Activated CD8-positive, alpha-beta T cell treated with anti-CD3 and anti-CD28 coated beads, Interleukin-2, amount 10 ng/mL, durations not matched to agents 7 days and 5 days (primary cell): ENCODE data around the gene GHR. TPM values are rescaled to one million over a fixed set of nuclear protein-coding genes. Genes with fewer than 3 reads are reported as not detected.

Experiments
- ATAC-seq: fragments of 150-1000 bp; cut with Tn5 transposase; one replicate; pipeline ENCODE4 v1.10.0; 2021; ENCODE audit warnings: moderate library complexity
- CTCF ChIA-PET: fragments of 350-600 bp; sonication (Branson Sonifier 250); formaldehyde crosslinking; loops from one replicate; lab custom pipeline; 2021; ENCODE audit warnings: antibody characterized with exemption; lab: Charles Lee
- POLR2A ChIA-PET: fragments of 350-600 bp; sonication (Branson Sonifier 250); formaldehyde crosslinking; loops from one replicate; lab custom pipeline; 2021; ENCODE audit warnings: antibody characterized with exemption; lab: Charles Lee
- DNase-seq: peaks from one replicate; pipeline ENCODE4 v3.0.0-alpha.2; 2020
- H3K27ac Mint-ChIP-seq: one replicate; pipeline ENCODE4 v1.8.0; 2021; ENCODE audit warnings: mild to moderate bottlenecking, mixed read lengths
- H3K27me3 Mint-ChIP-seq: one replicate; pipeline ENCODE4 v1.8.0; 2021; ENCODE audit warnings: low read depth, mixed read lengths
- H3K36me3 Mint-ChIP-seq: one replicate; pipeline ENCODE4 v1.8.0; 2021; ENCODE audit warnings: low read depth, mixed read lengths
- H3K4me1 Mint-ChIP-seq: one replicate; pipeline ENCODE4 v1.8.0; 2021; ENCODE audit warnings: low read depth, mixed read lengths
- H3K4me3 Mint-ChIP-seq: one replicate; pipeline ENCODE4 v1.8.0; 2021; ENCODE audit warnings: mild to moderate bottlenecking, mixed read lengths
- H3K9me3 Mint-ChIP-seq: one replicate; pipeline ENCODE4 v1.8.0; 2022; ENCODE audit warnings: mixed read lengths; ENCODE audit not compliant: insufficient read depth
- total RNA-seq, 2 experiments: library from RNA; stranded (reverse); gene quantifications; one replicate each; pipeline ENCODE4 v1.2.3, GENCODE V29; 2021

GHR gene
- total RNA-seq, 2 experiments from 2014 or later: not detected

DNA sequence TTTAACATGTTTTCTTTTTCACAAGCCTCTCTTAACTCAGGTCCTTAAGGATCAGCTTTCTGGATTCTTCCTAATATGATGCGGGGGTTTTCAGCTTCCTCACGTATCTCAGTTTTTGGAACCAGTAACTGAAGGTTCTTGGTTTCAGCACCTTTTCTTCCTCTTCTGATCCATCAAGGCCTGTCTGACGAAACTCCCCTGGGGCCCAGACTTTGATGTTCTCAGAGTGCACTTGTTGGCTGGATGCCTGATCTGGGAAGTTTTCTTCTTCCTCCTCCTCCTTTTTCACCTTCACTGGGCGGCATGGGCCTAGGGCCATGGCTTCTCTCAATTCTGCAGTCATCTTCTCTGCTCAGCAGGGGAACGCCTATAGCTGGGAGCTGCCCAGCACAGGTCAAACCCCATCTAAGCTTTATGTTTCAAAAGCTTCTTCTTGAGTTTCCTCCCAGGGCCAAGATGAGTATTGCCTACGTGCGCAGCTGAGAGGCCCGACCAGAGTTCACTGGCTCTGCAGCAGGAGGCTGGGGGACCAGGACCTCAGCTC, 44.8 kb downstream of the GHR start:
- Mint-ChIP-seq H3K9me3 (no peaks in the 10 kb centered on the region), H3K36me3 (no peaks in the 10 kb centered on the region), H3K27me3 (no peaks in the 10 kb centered on the region), H3K4me3 (no peak overlapping the region), H3K27ac (no peak overlapping the region), H3K4me1 (no peaks in the 10 kb centered on the region)
- ChIA-PET POLR2A (no interaction called here), CTCF (no interaction called here)
- DNase-seq (no peak), ATAC-seq (no peak)

DNA sequence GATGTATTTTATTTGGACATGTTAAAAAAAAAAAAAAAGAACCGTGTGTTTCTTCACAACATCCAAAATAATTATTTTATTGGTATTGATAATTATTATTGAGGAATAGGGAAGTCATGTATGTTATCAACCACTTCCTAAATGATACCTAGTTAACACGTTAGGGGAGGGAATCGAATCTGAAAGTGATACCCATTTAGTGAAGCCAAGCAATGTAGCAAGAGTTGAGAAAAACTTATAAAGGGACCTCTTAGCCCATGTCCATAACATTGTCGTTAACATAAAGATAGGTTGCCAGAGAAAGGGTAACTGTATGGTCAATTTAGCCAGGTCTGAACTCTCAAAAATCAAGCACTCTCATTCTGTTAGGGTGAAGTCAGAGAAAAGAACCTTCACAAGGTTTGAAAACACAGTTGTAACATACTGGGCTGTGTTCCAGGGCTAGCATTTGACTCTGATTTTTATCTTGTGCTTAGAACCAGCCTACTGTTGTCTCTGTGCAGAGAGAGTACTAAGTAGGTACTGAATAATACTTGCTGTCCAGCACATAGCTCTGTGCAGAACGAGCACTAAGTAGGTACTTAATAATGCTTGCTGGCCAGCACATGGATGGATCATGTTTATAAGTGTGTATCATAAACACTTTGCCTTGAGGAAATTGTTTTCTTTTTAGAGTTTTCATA, 60.4 kb downstream of the GHR start:
- no peaks in the 10 kb centered on the region for H3K27me3 Mint-ChIP-seq
- no peaks in the 10 kb centered on the region for H3K4me1 Mint-ChIP-seq
- no peak overlapping the region for H3K4me3 Mint-ChIP-seq
- no peak overlapping the region for H3K27ac Mint-ChIP-seq
- ChIA-PET POLR2A (no interaction called here), CTCF (no interaction called here)
- DNase-seq: no peak
- no peak for ATAC-seq
- H3K36me3 Mint-ChIP-seq: no peaks in the 10 kb centered on the region
- no peaks in the 10 kb centered on the region for H3K9me3 Mint-ChIP-seq

DNA sequence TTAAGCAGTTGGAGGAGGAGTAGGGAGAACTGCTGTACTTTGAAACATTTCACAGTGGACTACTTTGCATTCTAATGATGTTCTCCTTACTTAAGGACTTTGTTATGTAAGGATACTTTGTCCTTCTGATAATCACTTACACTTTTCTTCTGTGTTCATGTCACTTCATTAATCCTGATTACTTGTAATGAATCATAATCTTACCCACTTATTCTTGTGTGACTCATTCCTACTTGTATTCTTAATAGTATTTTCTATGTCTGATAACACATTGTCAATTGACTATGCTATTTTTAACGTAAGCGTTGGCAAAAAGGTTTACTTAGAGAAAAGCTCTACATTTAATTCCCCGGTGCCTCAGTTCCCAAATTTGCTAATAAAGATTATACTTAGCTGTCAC, 63.8 kb downstream of the GHR start:
- H3K36me3 Mint-ChIP-seq: no peaks in the 10 kb centered on the region

DNA sequence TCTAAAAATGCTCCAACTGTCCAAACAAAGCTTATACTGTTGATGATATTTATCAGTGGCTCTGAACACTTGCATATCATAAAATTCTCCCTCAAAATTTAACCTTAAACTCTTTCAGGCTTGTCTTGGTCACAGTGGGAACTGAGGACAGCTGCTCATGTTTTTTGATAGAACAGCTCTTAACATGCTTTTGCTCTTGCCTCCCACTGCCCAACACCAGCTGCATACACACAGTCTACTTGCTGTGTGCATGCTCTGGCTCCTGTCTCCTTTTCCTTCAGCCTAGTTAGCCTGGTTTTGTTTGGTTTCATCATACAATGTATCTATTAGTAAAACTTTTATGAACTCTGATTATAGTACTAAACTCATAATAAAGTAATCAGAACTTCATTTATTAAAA, 64.6 kb downstream of the GHR start:
- H3K4me1 Mint-ChIP-seq: no peaks in the 10 kb centered on the region
- CTCF ChIA-PET: no interaction called here
- DNase-seq (no peak), ATAC-seq (no peak)
- H3K9me3 Mint-ChIP-seq: no peaks in the 10 kb centered on the region
- no peak overlapping the region for H3K27ac Mint-ChIP-seq
- H3K36me3 Mint-ChIP-seq: no peaks in the 10 kb centered on the region
- POLR2A ChIA-PET: no interaction called here
- no peak overlapping the region for H3K4me3 Mint-ChIP-seq
- no peaks in the 10 kb centered on the region for H3K27me3 Mint-ChIP-seq

More for the DNA sequence above, 63.8 kb downstream of the GHR start:
- DNase-seq (no peak), ATAC-seq (no peak)
- H3K27me3 Mint-ChIP-seq: no peaks in the 10 kb centered on the region
- POLR2A ChIA-PET: no interaction called here
- H3K4me3 Mint-ChIP-seq: no peak overlapping the region
- H3K4me1 Mint-ChIP-seq: no peaks in the 10 kb centered on the region
- CTCF ChIA-PET: no interaction called here
- no peaks in the 10 kb centered on the region for H3K9me3 Mint-ChIP-seq
- no peak overlapping the region for H3K27ac Mint-ChIP-seq

DNA sequence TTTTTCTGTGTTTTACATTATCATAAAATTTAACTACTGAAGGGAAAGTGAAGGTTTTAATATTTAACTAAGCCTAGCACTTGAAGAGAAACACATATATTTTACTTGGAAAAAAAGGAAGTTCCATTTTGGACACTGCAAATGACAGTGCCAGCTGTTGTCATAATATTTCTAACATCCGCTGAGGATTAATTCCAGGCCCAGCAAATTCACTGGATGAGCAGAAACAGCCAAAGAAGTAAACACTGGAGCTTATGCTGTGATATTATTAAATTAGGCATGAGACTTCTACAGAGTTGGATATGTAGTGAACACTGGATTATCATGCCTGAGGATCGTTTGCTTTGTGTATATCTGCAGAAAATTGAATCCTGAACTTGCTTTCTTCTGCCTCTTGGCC, 67.6 kb downstream of the GHR start:
- Mint-ChIP-seq H3K9me3 (no peaks in the 10 kb centered on the region), H3K27me3 (no peaks in the 10 kb centered on the region), H3K27ac (no peak overlapping the region), H3K4me1 (no peaks in the 10 kb centered on the region), H3K4me3 (no peak overlapping the region), H3K36me3 (no peaks in the 10 kb centered on the region)
- ATAC-seq: no peak
- ChIA-PET POLR2A (no interaction called here), CTCF (no interaction called here)
- DNase-seq: no peak

DNA sequence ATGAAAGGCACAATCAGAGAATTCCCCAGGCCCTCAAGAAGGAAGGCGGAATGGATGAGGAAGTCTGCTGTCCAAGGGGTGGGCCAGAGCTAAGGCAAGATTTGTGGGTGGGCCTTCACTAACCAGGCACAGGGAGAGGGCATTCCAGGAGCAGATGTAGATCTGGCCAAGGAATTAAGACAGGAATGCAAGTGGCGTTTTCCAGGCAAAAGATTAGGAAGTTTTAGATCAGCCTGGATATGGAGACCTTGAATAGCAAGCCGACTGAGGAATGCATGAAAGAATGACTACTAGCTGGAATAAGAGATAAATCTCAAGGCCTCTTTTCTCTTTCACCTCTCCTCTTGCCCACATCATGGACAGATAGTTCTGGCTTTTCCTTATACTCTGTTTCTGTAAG, 68.5 kb downstream of the GHR start:
- Mint-ChIP-seq H3K9me3 (no peaks in the 10 kb centered on the region), H3K36me3 (no peaks in the 10 kb centered on the region), H3K27ac (no peak overlapping the region), H3K27me3 (no peaks in the 10 kb centered on the region), H3K4me1 (no peaks in the 10 kb centered on the region), H3K4me3 (no peak overlapping the region)
- POLR2A ChIA-PET: no interaction called here
- CTCF ChIA-PET: no interaction called here
- ATAC-seq (no peak), DNase-seq (no peak)

DNA sequence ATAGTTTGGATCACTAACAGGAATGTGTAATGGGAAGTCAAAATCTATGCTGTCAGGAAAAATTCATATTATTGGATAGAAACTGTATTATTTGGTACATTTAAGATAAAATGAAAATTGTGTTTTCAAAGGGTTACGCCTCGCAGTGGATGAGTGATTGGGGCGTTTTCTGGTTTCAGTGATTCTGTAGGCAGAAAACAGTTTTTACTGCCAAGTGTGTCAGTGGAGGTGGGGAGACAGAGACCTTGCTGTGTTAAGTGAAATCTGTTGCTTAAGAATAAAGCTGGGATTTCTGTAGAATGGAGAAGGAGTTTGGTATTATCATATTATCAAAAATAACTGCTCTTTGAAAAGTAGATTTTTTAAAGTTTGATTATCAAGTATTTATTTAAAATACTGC, 69.7 kb downstream of the GHR start:
- no peak overlapping the region for H3K4me3 Mint-ChIP-seq
- ChIA-PET CTCF (no interaction called here), POLR2A (no interaction called here)
- no peak overlapping the region for H3K27ac Mint-ChIP-seq
- no peaks in the 10 kb centered on the region for H3K4me1 Mint-ChIP-seq
- H3K9me3 Mint-ChIP-seq: no peaks in the 10 kb centered on the region
- ATAC-seq (no peak), DNase-seq (no peak)
- no peaks in the 10 kb centered on the region for H3K36me3 Mint-ChIP-seq
- no peaks in the 10 kb centered on the region for H3K27me3 Mint-ChIP-seq

DNA sequence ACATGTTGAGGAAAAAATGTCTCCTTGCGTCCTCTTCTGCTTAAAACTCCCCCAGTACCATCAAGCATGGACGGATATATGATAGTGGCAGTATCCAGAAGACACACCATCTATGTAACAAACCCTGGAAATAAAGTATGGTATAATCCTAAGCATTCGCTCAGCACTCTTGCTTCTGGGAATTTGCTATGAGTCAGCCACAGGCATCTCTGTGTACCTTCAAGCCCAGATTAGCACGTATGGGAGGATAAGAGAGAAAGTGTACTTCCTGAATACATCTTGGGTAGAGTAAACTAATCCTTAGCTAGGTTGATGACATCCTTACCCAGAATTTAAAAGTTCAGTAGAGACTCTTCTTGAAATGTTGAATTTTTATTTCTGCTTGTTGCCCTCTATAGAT, 71.2 kb downstream of the GHR start:
- ChIA-PET POLR2A (no interaction called here), CTCF (no interaction called here)
- Mint-ChIP-seq H3K9me3 (no peaks in the 10 kb centered on the region), H3K27ac (no peak overlapping the region), H3K4me3 (no peak overlapping the region), H3K4me1 (no peaks in the 10 kb centered on the region), H3K27me3 (no peaks in the 10 kb centered on the region), H3K36me3 (no peaks in the 10 kb centered on the region)
- no peak for DNase-seq
- no peak for ATAC-seq

DNA sequence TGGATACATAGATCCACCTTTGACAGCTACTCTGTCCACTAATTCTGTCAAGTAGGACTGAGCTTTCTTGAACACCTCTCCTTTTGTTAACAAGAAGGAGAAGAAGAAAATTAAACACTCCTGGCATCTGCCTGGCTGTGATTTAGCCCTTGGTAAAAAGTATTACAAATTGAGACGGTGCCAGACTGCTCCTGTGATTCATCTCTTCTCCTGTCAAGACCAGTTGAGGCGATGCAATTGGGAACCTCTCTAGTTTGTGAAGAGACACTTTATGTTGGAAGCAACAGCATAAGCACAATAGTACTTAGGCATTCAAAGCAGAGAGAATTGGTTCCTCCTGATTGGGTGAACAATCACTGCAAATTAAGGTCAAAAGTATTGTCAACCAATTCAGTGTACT, 72.7 kb downstream of the GHR start:
- ATAC-seq (no peak), DNase-seq (no peak)
- H3K27me3 Mint-ChIP-seq: no peaks in the 10 kb centered on the region
- no peak overlapping the region for H3K27ac Mint-ChIP-seq
- H3K9me3 Mint-ChIP-seq: no peaks in the 10 kb centered on the region
- POLR2A ChIA-PET: no interaction called here
- H3K4me3 Mint-ChIP-seq: no peak overlapping the region
- H3K4me1 Mint-ChIP-seq: no peaks in the 10 kb centered on the region
- CTCF ChIA-PET: no interaction called here
- H3K36me3 Mint-ChIP-seq: no peaks in the 10 kb centered on the region

DNA sequence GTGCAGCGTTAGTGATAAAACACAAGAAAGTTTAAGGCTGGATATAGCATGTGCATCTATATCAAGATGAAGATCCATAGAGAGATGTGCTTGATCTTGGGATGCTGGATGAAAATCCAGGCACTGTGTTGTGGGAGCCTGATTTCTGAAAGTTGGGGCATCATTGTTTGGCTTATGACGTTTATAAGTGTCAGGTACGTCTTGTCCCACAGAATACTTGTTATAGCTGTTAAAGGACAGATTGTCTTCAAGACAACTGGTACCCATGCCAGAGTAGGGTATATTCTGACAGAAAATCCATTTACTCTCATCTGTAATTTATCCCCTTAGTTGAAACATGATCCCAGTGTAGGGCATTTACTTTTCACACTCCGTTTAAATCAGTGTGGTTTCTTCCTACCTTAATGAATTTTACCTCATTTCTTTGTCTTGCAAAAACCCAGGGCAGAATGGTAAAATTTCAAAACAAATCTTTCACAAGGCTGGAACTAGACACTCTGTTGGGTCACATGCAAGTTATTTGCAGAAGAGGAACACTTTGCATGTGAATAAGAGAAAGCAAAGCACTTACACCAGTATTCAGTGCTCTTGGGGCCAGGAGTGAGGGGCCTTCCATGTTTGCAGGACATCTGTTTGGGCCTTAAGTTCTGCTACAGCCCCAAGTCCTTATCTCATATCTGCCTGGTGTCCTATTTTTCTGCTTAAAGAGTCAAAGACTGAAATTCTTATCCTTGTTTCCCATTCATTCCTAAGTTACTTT, 73.3 kb downstream of the GHR start:
- Mint-ChIP-seq H3K27me3 (no peaks in the 10 kb centered on the region), H3K4me3 (no peak overlapping the region), H3K9me3 (no peaks in the 10 kb centered on the region), H3K27ac (no peak overlapping the region), H3K4me1 (no peaks in the 10 kb centered on the region), H3K36me3 (no peaks in the 10 kb centered on the region)
- DNase-seq: no peak
- POLR2A ChIA-PET: no interaction called here
- CTCF ChIA-PET: no interaction called here
- no peak for ATAC-seq

DNA sequence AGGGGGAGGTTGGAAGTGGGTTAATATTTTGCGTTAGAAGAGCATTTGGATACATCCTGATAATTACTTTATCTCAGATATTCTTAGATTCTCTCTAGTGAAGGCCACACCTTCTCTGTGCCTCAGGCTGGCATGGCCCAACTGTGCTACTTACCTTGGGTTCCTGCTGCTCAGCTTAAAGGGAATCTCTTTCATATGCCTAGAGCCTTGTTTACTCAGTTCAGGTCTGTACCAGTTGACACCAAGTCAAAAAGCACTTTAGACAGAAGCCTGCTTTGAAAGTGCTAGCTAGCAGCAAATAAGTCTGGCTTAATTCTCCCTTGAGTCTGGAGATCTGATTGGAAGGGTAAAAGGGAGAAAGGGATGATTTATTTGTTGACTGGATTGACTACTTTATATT, 74.8 kb downstream of the GHR start:
- H3K27me3 Mint-ChIP-seq: no peaks in the 10 kb centered on the region
- DNase-seq (no peak), ATAC-seq (no peak)
- H3K4me1 Mint-ChIP-seq: no peaks in the 10 kb centered on the region
- no peak overlapping the region for H3K4me3 Mint-ChIP-seq
- POLR2A ChIA-PET: no interaction called here
- CTCF ChIA-PET: no interaction called here
- H3K36me3 Mint-ChIP-seq: no peaks in the 10 kb centered on the region
- H3K9me3 Mint-ChIP-seq: no peaks in the 10 kb centered on the region
- H3K27ac Mint-ChIP-seq: no peak overlapping the region

DNA sequence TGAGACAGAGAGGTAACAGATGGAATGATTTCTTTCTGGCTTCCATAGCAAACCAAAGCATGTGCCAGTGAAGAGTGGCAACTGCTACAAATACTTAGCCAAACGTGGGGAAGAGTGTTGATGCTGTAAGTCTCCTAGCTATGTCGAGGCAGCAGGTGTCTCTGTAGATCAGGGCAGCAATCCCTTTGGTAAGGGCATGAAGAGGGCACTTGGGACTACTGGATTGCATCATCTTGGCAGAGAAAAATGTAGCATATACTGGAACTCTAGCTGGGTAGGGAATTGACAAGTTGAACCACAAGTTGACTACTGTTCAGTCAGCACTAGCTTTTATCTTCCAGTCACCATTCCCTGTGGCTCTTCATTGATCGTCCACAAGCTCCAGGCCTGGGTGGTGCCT, 75.8 kb downstream of the GHR start:
- no peaks in the 10 kb centered on the region for H3K36me3 Mint-ChIP-seq
- no peak for DNase-seq
- no peak overlapping the region for H3K27ac Mint-ChIP-seq
- no peak for ATAC-seq
- ChIA-PET POLR2A (no interaction called here), CTCF (no interaction called here)
- H3K9me3 Mint-ChIP-seq: no peaks in the 10 kb centered on the region
- no peaks in the 10 kb centered on the region for H3K4me1 Mint-ChIP-seq
- no peaks in the 10 kb centered on the region for H3K27me3 Mint-ChIP-seq
- no peak overlapping the region for H3K4me3 Mint-ChIP-seq
